Measurements from ENCODE around the gene TMEM191B.
"Not testable (repeated sequence)": the region's sequence is repeated elsewhere in the genome, so short reads cannot be mapped to it uniquely, and the experiment has no call there.

The TMEM191B gene

DNA sequence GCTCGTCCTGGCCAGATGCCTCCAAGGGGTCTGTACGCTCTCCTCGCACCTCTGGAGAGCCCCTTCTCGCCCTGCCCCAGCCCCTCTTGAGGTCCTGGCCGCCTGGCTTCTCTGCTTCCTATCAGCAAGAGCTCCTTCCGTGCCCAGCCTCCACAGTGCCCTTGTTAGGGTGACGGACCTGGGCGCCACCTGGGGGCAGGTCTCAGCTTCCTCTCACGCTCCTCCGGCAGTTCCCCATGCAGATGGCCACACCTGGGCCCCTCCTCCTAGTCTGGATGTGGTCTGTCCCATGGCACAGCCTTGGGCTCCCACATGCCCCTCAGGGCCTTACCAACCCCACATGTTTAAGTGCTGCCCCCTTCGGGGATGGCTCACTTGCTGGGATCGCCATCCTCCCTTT lies 6.7 kb downstream of the TMEM191B start:
- not testable (repeated sequence) for H3K36me3 ChIP-seq (ENCODE audit: control insufficient read depth, insufficient read depth, low read length, severe bottlenecking); H3K9ac ChIP-seq (ENCODE audit: low read length); H3K9me3 ChIP-seq (ENCODE audit: control insufficient read depth, low read length); H3K27me3 ChIP-seq (replicated peaks; ENCODE audit: control insufficient read depth, insufficient read depth, low read length); H3K4me1 ChIP-seq (ENCODE audit: control insufficient read depth, insufficient read depth, low read length); DNase-seq (ENCODE audit: low read depth); H3K4me3 ChIP-seq (ENCODE audit: low read length)

- not testable (repeated sequence) for H3K4me1 ChIP-seq (ENCODE audit: control insufficient read depth, insufficient read depth, low read length); H3K4me3 ChIP-seq (ENCODE audit: low read length); DNase-seq (ENCODE audit: low read depth); H3K9me3 ChIP-seq (ENCODE audit: control insufficient read depth, low read length); H3K9ac ChIP-seq (ENCODE audit: low read length); H3K36me3 ChIP-seq (ENCODE audit: control insufficient read depth, insufficient read depth, low read length, severe bottlenecking); H3K27me3 ChIP-seq (replicated peaks; ENCODE audit: control insufficient read depth, insufficient read depth, low read length)
Observed at GRCh38 chr22:18539994-18540393, 12.4 kb downstream of the TMEM191B start.

GRCh38 chr22:18543400-18543799 lies 15.8 kb downstream of the TMEM191B start:
- not testable (repeated sequence) for H3K9ac ChIP-seq (ENCODE audit: low read length); H3K36me3 ChIP-seq (ENCODE audit: control insufficient read depth, insufficient read depth, low read length, severe bottlenecking); H3K4me1 ChIP-seq (ENCODE audit: control insufficient read depth, insufficient read depth, low read length); H3K27me3 ChIP-seq (replicated peaks; ENCODE audit: control insufficient read depth, insufficient read depth, low read length); DNase-seq (ENCODE audit: low read depth); H3K4me3 ChIP-seq (ENCODE audit: low read length); H3K9me3 ChIP-seq (ENCODE audit: control insufficient read depth, low read length)

GRCh38 chr22:18544615-18545014 lies 17.0 kb downstream of the TMEM191B start:
- not testable (repeated sequence) for H3K27me3 ChIP-seq (replicated peaks; ENCODE audit: control insufficient read depth, insufficient read depth, low read length); H3K4me3 ChIP-seq (ENCODE audit: low read length); H3K36me3 ChIP-seq (ENCODE audit: control insufficient read depth, insufficient read depth, low read length, severe bottlenecking); H3K4me1 ChIP-seq (ENCODE audit: control insufficient read depth, insufficient read depth, low read length); DNase-seq (ENCODE audit: low read depth); H3K9me3 ChIP-seq (ENCODE audit: control insufficient read depth, low read length); H3K9ac ChIP-seq (ENCODE audit: low read length)

DNA sequence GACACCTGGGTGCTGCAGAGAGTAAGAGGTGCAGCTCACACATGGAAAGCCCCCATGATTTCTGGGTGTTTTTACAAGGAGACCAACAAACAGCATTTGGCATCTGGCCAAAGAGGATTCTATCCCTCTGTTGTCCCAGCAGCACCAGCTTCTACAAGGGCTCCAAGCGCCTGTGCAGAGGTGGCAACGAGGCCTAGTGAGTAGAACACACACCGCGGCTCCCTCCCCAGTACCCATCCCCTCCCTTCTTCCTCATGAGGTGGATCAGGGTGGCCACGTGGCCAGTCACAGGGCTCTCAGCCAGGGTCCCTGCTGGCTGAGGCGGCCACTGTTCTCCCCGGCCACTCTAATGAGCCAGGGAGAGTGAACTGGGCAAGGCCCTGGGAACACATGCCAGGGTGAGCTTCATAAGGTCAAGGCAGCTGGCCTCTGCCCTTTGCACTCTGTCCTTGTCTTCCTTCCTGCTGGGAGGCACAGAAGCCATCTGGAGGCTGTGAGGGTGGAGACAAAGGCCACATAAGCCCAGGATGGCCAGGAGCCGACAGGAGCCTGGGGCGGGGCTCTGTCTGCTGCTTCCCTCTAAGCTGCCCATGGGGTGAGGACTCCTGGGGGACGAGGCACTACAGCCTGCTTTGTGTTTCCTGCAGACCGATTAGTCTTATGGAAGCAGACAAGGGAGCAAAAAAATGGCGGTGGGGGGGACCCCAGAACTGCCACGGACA lies 22.0 kb downstream of the TMEM191B start:
- not testable (repeated sequence) for H3K36me3 ChIP-seq (ENCODE audit: control insufficient read depth, insufficient read depth, low read length, severe bottlenecking); H3K4me1 ChIP-seq (ENCODE audit: control insufficient read depth, insufficient read depth, low read length); H3K9ac ChIP-seq (ENCODE audit: low read length); H3K9me3 ChIP-seq (ENCODE audit: control insufficient read depth, low read length); H3K27me3 ChIP-seq (replicated peaks; ENCODE audit: control insufficient read depth, insufficient read depth, low read length); H3K4me3 ChIP-seq (ENCODE audit: low read length); DNase-seq (ENCODE audit: low read depth)

GRCh38 chr22:18551046-18551445 lies 23.4 kb downstream of the TMEM191B start:
- H3K36me3 ChIP-seq (ENCODE audit: control insufficient read depth, insufficient read depth, low read length, severe bottlenecking); H3K9ac ChIP-seq (ENCODE audit: low read length); H3K27me3 ChIP-seq (replicated peaks; ENCODE audit: control insufficient read depth, insufficient read depth, low read length); H3K9me3 ChIP-seq (ENCODE audit: control insufficient read depth, low read length); H3K4me3 ChIP-seq (ENCODE audit: low read length); H3K4me1 ChIP-seq (ENCODE audit: control insufficient read depth, insufficient read depth, low read length); DNase-seq (ENCODE audit: low read depth): not testable (repeated sequence)

DNA sequence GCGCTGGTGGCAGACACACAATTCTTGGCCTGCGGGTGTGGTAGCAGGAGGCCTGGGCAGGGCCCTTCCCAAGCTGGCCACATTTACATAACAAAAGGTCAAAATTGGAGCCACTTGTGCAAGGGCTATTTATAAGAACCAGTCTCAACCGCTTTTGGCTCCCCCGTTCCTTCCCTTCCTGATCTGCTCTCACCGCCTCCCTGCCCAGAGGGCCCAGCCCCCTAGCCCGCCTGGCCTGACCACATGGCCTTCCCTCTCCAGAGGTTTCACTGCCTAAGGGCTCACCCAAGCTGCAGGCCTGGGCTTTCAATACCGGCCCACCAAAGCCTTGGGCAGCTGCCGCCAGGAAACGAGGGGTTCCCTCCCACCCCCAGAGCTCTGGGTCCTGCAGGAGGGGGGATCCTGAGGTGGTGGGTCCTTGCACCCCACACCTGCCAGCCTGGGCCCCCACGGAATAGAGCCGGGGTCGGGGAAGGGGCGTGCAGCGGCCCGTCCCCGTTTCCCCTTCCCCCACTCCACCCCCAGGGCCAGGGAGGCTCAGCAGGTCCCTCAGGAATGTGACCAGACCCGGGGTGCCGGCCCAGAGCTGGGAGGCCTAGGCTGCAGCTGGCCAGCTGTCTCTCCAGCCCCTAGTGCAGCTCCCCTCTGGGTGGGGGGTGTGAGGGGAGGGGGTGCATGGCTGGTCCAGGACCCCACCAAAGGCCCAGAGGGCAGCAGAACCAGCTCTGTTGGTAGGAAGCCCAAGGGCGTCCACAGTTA lies 25.4 kb downstream of the TMEM191B start:
- H3K36me3 ChIP-seq (ENCODE audit: control insufficient read depth, insufficient read depth, low read length, severe bottlenecking); H3K27me3 ChIP-seq (replicated peaks; ENCODE audit: control insufficient read depth, insufficient read depth, low read length); DNase-seq (ENCODE audit: low read depth); H3K9ac ChIP-seq (ENCODE audit: low read length); H3K4me1 ChIP-seq (ENCODE audit: control insufficient read depth, insufficient read depth, low read length); H3K4me3 ChIP-seq (ENCODE audit: low read length); H3K9me3 ChIP-seq (ENCODE audit: control insufficient read depth, low read length): not testable (repeated sequence)

DNA sequence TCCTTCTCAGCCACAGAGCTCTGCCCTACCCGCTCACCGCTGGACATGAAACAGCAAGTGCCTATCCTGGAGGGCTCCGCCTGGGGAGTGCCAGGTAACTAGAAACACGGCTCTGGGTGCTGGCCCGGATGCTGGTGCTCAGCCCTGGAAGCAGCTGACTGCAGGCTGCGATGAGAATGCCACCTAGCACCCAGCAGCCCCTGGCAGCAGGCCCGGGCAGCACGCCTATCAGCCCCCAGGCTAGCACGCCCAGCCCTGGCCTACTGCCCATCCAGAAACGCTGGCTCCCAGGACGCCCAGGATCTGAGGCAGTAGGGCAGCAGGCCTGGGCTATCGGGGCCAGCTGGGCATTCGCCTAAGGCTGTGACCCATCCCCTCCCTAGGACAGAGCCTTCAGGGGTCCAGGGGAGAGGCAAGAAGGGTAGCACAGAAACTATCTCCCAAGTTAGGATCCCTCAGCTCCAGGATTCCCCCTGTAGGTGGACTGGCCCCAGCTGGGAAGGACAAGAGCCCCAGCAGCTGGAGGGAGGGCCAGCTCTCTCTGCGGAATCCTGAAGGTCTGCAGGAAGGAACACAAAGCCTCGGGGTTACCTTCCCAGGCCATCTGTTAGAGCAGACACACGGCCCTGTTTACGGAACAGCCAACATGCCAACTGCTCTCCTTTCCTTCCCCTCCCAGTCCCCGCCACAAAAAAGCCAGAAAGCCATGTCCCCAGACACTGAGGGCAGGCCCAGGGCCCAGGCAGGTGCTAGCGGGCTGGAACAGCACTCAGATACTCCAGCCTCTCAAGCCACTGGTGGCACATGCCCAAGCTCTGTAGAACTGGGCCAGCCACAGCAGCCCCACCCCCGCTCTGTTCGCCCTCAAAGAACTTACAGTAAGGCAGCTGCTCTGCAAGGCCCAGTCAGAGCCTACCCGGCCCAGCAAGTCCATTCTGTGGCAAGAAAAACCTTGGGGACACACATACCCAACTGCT lies 27.0 kb downstream of the TMEM191B start:
- not testable (repeated sequence) for H3K36me3 ChIP-seq (ENCODE audit: control insufficient read depth, insufficient read depth, low read length, severe bottlenecking); H3K9me3 ChIP-seq (ENCODE audit: control insufficient read depth, low read length); H3K9ac ChIP-seq (ENCODE audit: low read length); H3K27me3 ChIP-seq (replicated peaks; ENCODE audit: control insufficient read depth, insufficient read depth, low read length); H3K4me1 ChIP-seq (ENCODE audit: control insufficient read depth, insufficient read depth, low read length); H3K4me3 ChIP-seq (ENCODE audit: low read length); DNase-seq (ENCODE audit: low read depth)

DNA sequence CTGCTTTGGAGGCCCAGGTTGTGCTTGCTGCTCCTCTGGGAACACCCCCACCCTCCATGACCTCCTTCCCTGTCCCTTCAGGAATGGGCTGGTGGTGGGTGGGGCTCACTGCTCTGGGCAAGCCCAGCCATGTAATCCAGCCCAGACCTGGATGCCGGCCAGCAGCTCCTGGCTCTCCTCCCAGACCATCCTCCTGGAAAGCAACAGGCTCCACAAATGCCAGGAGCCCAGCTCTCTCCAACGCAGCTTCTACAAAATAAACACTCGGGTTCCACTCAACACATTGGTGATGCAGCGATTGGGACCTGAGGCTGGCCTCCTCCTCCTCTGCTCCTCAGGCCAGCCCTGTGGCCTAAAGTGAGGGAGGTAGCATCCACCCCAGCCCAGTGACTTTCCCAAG lies 30.9 kb downstream of the TMEM191B start:
- not testable (repeated sequence) for H3K9me3 ChIP-seq (ENCODE audit: control insufficient read depth, low read length); H3K27me3 ChIP-seq (replicated peaks; ENCODE audit: control insufficient read depth, insufficient read depth, low read length); H3K36me3 ChIP-seq (ENCODE audit: control insufficient read depth, insufficient read depth, low read length, severe bottlenecking); H3K9ac ChIP-seq (ENCODE audit: low read length); H3K4me3 ChIP-seq (ENCODE audit: low read length); H3K4me1 ChIP-seq (ENCODE audit: control insufficient read depth, insufficient read depth, low read length); DNase-seq (ENCODE audit: low read depth)

GRCh38 chr22:18558939-18559338 lies 31.3 kb downstream of the TMEM191B start:
- not testable (repeated sequence) for H3K4me1 ChIP-seq (ENCODE audit: control insufficient read depth, insufficient read depth, low read length); H3K9ac ChIP-seq (ENCODE audit: low read length); H3K4me3 ChIP-seq (ENCODE audit: low read length); H3K36me3 ChIP-seq (ENCODE audit: control insufficient read depth, insufficient read depth, low read length, severe bottlenecking); H3K9me3 ChIP-seq (ENCODE audit: control insufficient read depth, low read length); H3K27me3 ChIP-seq (replicated peaks; ENCODE audit: control insufficient read depth, insufficient read depth, low read length); DNase-seq (ENCODE audit: low read depth)
